T-helper 2 cell treated with Interferon-gamma antibody and Interleukin-4, amounts not matched to agents 100 ng/mL and 5 ng/mL, for 36 hours (primary cell): ENCODE results near the gene PPM1H. TPM values are rescaled to one million over a fixed set of nuclear protein-coding genes. Genes with fewer than 3 reads are reported as not detected.

Source experiments
- intact Hi-C: fragments of 100-400 bp; cut with micrococcal nuclease; formaldehyde crosslinking; loops from one replicate; pipeline ENCODE4 v1.15.1; 2023
- total RNA-seq: library from RNA; stranded (reverse); gene quantifications from 2 replicates; pipeline ENCODE4 v1.2.3, GENCODE V29; 2022

PPM1H gene
- total RNA-seq, 1 donor from 2014 or later, result 0.11 TPM

DNA sequence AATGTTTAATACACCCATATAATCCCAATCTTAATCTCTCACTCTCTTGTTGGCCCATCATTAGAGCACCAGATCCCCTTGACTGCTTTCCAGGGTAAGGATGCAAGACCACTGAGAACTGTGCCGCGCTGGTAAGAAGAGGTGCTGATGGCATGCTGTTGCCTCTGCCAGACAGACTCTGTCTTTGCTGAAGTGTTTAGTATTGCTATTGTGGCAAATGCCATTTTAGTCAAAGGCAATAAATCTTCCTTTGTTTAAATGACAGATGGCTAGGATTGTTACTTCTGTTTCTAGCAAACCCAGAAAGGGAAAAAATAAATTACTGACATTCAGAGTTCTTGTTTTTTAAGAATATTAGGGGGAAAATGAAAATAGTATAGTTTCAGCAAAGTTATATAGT lies 316.0 kb downstream of the PPM1H start:
- intact Hi-C loops, result no loop called here

DNA sequence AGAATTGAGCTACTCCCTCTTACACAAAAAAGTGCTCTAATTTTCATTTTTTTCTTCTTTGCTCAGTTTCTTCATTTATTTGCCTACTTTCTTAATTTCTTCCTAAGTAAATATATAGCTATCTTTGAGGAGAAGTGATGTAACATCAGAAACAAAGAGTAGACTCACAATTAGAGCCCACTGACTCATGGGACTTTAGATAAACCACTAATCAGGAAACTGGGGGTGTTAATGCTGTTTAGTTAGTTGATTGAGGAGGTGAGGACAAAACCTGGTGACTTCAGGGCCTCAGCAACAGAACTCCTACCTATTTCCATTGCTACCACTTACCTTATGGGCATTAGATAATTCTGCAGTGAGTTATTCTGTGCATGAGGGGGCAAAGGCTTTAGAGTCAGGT lies 316.6 kb downstream of the PPM1H start:
- intact Hi-C loops, result no loop called here

DNA sequence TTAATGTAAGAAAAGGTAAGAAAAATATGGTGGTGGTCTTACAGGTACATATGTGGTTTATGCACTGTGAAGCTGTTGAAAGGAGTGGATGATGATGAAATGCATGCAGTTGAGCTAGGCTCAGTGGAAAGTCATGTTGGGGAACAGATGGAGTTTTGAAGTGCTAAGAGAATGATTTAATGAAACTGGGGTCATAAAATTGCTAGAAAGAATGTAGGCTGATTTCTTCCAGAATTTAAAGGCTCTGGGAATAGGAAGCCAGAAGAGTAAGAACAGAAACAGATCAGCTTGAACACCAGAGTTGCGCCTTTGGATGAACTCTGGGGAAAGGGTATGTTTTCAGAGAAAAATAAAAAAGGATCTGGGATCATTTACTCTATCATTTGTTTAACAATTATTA lies 321.9 kb downstream of the PPM1H start:
- intact Hi-C loops, result no loop called here

DNA sequence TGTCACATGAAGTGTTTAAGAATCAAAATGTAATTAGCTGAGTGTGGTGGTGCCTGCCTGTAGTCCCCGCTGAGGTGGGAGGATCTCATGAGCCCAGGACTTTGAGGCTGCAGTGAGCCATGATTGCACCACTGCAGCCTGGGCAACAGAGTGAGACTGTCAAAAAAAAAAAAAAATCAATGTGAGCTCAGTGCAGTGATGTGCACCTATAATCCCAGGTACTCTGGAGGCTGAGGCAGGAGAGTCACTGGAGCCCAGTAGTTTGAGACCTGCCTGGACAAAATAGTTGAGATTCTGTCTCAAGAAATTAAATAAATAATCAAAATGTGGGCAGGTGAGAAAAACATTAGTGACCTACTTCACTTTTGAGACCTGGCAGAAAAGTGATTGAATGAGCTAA lies 328.3 kb downstream of the PPM1H start:
- intact Hi-C loops, result loop anchor here (10.0 kb wide), 2 partner anchors 172 to 1178 kb away; no protein-coding TSS in a partner anchor

DNA sequence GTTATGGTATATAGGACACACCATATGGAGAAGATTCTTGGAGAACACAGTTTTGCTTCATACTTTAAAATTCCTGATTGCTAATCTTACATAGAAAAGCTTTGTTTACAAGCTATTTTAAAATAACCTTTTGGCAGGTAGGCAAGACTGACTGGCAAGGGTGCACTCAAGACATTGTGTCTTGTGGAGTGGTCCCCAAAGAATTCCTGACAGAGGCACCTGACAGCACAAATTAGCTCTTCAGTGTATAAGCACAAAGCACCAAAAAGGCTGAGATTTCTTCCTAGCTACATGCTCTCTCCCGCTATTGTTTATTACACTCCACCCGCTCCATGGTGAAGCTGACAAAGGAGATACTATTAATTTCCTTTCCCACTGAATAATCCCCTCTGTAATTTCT lies 329.0 kb downstream of the PPM1H start:
- intact Hi-C loops, result loop anchor here (10.0 kb wide), 2 partner anchors 171 to 1179 kb away; no protein-coding TSS in a partner anchor

DNA sequence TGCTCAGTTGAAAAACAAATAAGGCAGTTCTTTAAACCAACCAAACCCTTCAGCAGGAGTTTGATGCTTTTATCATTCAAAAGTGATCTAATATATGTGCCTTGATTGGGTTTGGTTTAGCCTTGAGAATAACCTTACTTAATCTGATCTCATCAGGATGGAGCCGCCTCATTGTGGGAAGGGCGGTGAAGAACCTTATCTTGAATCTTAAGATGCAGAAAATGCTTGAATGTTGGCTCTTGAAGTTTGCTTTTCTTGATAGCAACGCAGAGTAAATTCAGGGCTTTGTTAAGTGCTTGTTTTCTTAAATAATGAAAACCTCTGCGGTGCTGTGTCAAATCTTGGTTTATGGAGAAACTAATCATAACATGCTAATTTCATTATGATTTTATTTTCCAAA lies 330.1 kb downstream of the PPM1H start:
- intact Hi-C loops, result loop anchor here (1.0 to 10.0 kb wide), 3 partner anchors 170 to 1180 kb away; no protein-coding TSS in a partner anchor

DNA sequence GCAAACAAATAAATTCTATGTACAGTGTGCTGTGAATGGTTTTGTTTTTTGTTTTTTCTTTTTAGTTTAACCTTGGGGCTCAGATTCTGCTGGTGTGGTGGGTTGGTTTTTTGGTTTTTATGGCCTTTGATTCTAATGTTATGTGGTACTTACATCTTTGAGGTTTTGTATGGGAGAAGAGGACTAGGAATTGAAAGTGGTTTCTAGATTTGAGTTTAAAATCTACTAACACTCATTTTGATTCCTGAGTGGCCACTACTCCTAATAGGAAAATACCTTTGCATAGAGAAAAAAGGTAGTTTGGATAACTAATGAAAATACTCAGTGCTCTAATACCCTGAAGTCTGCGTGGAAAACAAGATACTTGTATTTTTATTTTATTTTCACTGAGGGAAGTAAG lies 330.6 kb downstream of the PPM1H start:
- intact Hi-C loops, result loop anchor here (1.0 to 10.0 kb wide), 3 partner anchors 170 to 1180 kb away; no protein-coding TSS in a partner anchor

DNA sequence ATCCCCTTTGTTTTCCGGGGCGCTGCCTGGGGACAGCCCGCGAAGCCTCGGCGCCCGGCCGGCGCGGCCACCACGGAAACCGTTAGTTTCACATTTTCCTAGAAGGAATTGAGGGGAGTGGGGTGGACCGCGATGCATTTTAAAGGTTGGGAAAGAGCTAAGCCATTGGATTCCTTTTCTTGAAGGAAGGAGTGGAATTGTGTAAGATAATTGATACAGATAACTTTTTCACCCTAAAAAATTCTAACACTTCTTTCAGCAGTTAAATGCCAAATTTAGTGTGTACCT lies 331.2 kb downstream of the PPM1H start:
- intact Hi-C loops, result loop anchor here (1.0 to 10.0 kb wide), 5 partner anchors 37 to 1181 kb away; partner anchors contain the start of gene MON2

DNA sequence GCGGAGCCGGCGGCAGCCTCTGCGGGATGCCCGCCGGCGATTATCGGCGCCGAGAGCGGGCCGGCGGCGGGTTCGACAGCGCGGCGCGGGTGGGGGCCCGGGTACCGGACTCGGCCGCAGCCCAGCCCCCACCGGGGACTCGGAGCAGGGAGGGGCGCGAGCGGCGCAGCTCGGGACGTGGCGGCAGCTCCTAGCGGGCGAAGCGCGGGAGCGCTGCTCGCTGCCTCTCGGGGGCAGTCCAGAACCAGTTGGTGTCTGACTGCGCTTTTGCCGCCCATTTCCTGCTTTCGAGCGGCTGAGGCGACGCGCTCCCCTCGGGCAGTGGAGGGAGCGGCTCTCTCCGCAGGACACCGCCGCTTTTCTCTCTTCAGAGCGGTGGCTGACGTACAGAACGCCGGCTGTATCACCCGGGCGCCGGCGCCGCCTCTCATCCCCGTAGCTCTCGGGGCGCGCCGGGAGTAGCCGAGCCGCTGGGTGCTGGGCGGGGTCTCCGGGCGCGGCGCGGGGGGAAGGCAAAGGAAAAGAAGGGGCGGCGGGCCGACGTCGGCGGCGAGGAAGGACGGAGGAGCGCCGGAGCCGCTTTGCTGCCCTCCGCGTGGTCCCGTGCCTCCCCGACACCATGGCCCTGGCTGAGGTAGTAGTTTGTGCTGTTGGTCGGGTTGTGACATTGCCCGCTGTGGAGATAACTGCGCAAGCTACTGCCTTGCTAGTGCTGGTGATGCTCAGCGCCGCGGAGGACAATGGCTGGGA lies 331.7 kb downstream of the PPM1H start:
- intact Hi-C loops, result loop anchor here (1.0 to 10.0 kb wide), 4 partner anchors 38 to 1182 kb away; partner anchors contain the start of gene MON2

DNA sequence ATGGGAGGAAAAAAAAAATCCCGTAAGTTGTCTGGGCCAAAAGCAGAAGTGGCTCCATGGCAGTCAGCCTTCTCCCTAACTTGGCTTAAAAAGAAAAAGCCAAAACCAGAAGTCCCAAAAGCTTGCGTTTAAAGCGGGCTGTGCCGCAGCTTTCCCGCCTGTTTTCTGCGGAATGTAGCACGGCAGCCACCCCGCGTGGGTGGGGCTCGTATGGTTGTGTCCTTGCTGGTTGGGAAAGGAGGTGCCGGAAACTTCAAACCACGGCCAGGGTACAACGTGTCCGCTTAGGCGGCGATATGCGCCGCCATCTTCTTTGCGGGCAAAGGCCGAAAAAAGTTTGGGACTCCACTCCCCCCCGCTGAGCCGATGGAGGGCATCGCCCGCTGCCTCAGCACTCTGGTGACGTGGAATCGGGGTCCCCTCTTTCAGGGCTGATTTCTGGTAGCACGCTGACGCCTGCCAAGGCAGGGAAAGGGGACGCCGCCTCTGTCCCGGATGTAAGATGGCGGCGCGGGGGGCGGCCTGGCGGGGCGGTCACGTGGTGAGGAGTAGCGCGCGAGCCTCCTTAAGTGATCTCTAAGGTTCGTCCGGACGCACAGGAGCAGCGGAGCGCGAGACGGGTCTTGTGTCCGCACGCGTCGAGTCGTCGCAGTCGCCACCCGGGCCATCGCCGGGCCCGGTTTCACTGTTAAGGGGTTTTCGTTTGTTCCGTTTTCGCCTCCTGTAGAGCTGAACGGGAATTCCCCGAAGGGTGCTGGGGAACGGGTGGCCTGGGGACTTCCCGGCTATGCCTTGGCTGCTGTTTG lies 332.5 kb downstream of the PPM1H start:
- intact Hi-C loops, result loop anchor here (1.0 to 10.0 kb wide), 6 partner anchors 21 to 1182 kb away; partner anchors contain the start of genes MON2 and USP15

DNA sequence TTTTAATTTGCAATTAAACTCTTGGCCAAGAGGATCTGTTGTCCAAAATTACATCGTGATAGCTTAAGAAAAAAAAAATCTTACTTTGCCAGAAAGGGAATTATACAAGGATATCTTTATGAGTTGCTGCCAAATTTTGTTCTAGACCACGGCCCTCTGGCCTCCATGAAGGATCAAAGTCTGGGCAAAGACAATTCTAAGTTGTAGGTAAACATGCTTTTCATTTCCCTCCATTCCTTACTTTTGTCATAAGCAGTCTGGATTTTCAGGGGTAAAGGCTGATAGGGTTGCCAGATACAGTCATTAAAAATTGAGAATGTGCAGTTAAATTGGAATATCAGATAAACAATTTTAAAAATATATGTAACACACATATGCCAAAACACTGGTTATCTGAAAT lies 333.2 kb downstream of the PPM1H start:
- intact Hi-C loops, result loop anchor here (1.0 to 10.0 kb wide), 5 partner anchors 20 to 1183 kb away; partner anchors contain the start of gene USP15

DNA sequence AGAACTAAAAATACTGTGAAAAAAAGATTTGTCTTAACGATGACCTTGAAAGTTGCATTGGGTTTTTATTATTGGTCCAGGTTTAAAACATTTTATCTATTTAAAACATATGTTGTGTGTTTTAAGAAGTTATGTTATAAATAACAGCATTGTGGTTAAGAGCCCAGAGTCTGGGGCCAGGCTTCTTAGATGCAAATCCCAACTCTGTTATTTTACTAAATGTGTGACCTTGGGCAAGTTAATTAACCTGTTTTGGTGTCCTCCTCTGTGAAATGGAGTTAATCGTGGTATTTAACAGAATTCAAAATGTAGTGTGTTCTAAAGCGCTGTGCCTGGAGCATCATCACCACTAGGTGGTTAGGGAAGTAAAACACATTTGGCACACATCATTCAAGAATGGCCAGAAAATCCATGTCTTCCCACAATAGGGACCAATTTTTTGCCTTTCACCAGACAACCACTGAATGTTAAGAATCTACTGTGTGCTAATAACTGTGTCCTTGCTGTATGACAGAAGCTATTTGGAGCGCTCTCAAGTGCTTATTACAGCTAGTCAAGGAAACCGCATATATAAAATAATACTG lies 335.0 kb downstream of the PPM1H start:
- intact Hi-C loops, result loop anchor here (10.0 kb wide), 2 partner anchors 165 to 1185 kb away; no protein-coding TSS in a partner anchor

DNA sequence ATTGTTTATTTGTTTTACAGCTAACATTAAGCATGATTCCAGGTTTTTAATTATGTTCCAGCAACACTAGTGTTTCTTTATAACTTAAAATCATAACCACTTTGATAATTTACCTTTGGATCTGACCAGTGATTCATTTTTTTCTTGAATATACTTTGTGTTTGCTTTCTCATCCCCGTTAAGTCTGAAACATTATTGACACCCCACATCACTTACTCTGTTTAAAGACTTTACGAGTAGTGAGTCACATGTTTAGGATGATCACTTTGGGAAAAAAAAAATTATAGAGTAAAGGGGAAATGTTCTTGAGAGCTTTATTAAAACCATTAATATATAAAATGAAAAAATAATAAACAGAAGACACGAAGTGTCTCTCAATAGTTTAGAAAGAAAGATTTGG lies 336.1 kb downstream of the PPM1H start:
- intact Hi-C loops, result no loop called here

DNA sequence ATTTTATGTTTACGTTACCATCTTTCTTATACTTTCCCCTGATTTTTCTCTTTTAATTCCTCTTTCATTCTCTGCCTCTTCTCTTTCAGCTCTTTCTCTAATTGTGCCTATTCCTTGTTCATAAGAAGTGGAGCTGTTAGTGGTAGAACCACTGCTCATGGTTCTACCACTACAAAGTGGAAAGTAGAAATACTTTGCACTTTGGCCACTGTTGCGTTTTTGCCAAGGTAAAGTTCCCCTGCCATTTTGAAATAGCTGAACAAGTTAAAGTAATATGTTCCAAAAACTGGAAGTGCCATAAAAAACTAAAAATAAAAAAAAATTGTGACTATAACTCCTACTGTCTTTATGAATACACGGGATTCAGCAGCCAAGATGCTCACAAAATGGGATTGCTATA lies 337.7 kb downstream of the PPM1H start:
- intact Hi-C loops, result no loop called here

Other genes starting within 250 kb of the PPM1H start
- gene AVPR1A, start 216.1 kb upstream of the PPM1H start, total RNA-seq, result not detected in 2 replicates